Thymus (tissue), 11 donors: ENCODE measurements around the gene ANP32E. TPM values are rescaled to one million over a fixed set of nuclear protein-coding genes. Genes with fewer than 3 reads are reported as not detected.

ENCODE experiments used
- DNase-seq, 9 donors: peaks; one replicate each; pipeline ENCODE4 v3.0.0-alpha.2; 2013; ENCODE audit warnings: low spot score in 9 of 9, low read depth in 6 of 9, missing footprints in 1 of 9
- H3K27ac ChIP-seq, 2 donors: one replicate each; pipeline ENCODE4 v1.5.1; 2013; ENCODE audit warnings: control low read depth in 1 of 2, low read depth in 1 of 2, low read length in 1 of 2, mild to moderate bottlenecking in 1 of 2, moderate library complexity in 1 of 2
- H3K27me3 ChIP-seq, 2 donors: one replicate each; pipeline ENCODE4 v1.5.1; 2013; ENCODE audit warnings: low read length in 1 of 2; ENCODE audit not compliant: control insufficient read depth in 2 of 2, insufficient read depth in 1 of 2
- H3K36me3 ChIP-seq, 2 donors: one replicate each; pipeline ENCODE4 v1.5.1; 2013; ENCODE audit warnings: low read length in 1 of 2, mild to moderate bottlenecking in 1 of 2, moderate library complexity in 1 of 2; ENCODE audit not compliant: control insufficient read depth in 2 of 2, insufficient read depth in 2 of 2
- H3K4me1 ChIP-seq, 2 donors: one replicate each; pipeline ENCODE4 v1.5.1; 2013; ENCODE audit warnings: low read length in 2 of 2; ENCODE audit not compliant: control insufficient read depth in 2 of 2, insufficient read depth in 2 of 2
- H3K4me3 ChIP-seq, 2 donors: one replicate each; pipeline ENCODE4 v1.5.1; 2013; ENCODE audit warnings: low read length in 2 of 2, control low read depth in 1 of 2, mild to moderate bottlenecking in 1 of 2
- H3K9me3 ChIP-seq, 2 donors: one replicate each; pipeline ENCODE4 v1.5.1; 2013; ENCODE audit warnings: low read length in 1 of 2, mild to moderate bottlenecking in 1 of 2; ENCODE audit not compliant: control insufficient read depth in 2 of 2, insufficient read depth in 1 of 2
- WGBS: extraction: QIAGEN DNeasy Blood & Tissue Kit; methylation state at CpG from one replicate; pipeline ENCODE4 v1.1.7; 2013; 5-methylcytosine and 5-hydroxymethylcytosine counted together
- polyA plus RNA-seq: library from polyadenylated mRNA; stranded (reverse); fragments of 200-250 nt; gene quantifications from one replicate; pipeline ENCODE4 v1.2.3, GENCODE V29; 2013
- total RNA-seq: library from RNA; stranded (reverse); fragments of 120-200 nt; gene quantifications from one replicate; pipeline ENCODE4 v1.2.4, GENCODE V29; 2013
- donor health status: healthy.

ANP32E gene
- total and polyA plus RNA-seq, 2 donors = 44.5 to 55.4 TPM

GRCh38 chr1:150271291-150271959 lies 35.5 kb upstream of the ANP32E start:
- H3K27me3 ChIP-seq = no peaks in the 10 kb centered on the region
- H3K36me3 ChIP-seq = peaks cover 9% of the 10 kb centered on the region in 2 donors
- 96% methylated on average over 7 of the region's 7 CpGs for WGBS
- no peak overlapping the region for H3K27ac ChIP-seq
- no peak for DNase-seq
- H3K4me1 ChIP-seq = peaks cover 8 to 27% of the 10 kb centered on the region in 2 donors
- H3K4me3 ChIP-seq = no peak overlapping the region
- H3K9me3 ChIP-seq = no peaks in the 10 kb centered on the region

- H3K4me1 ChIP-seq = peaks cover 8 to 27% of the 10 kb centered on the region in 2 donors
- H3K4me3 ChIP-seq = peak overlapping the region; percentile 85 to 94
- H3K36me3 ChIP-seq = peaks cover 28 to 29% of the 10 kb centered on the region in 2 donors
- H3K27ac ChIP-seq = peak overlapping the region in 1 of 2 donors; percentile 75
- no peak for DNase-seq
- WGBS = 23% methylated on average over 10 of the region's 10 CpGs
- H3K9me3 ChIP-seq = no peaks in the 10 kb centered on the region
- H3K27me3 ChIP-seq = no peaks in the 10 kb centered on the region
Measured at GRCh38 chr1:150269451-150269850, 33.5 kb upstream of the ANP32E start.

- no peaks in the 10 kb centered on the region for H3K27me3 ChIP-seq
- DNase-seq = peak; percentile 74 to 96 (median 91)
- WGBS = under 1% methylated on average over 49 of the region's 49 CpGs
- H3K27ac ChIP-seq = peak within 1 kb of the TSS; percentile 75 to 86
- peaks cover 30% of the 10 kb centered on the region in 2 donors for H3K36me3 ChIP-seq
- no peaks in the 10 kb centered on the region for H3K9me3 ChIP-seq
- peak within 1 kb of the TSS; percentile 85 to 94 for H3K4me3 ChIP-seq
- peaks cover 8 to 27% of the 10 kb centered on the region in 2 donors for H3K4me1 ChIP-seq
Measured at GRCh38 chr1:150268705-150269403, 32.9 kb upstream of the ANP32E start, which contains the start of gene APH1A. APH1A (minus strand) TSS chr1:150269016; CDS start chr1:150268810, 206 bp downstream.

- peaks cover 8 to 27% of the 10 kb centered on the region in 2 donors for H3K4me1 ChIP-seq
- peak overlapping the region; percentile 75 to 86 for H3K27ac ChIP-seq
- peak overlapping the region; percentile 85 to 94 for H3K4me3 ChIP-seq
- under 1% methylated on average over 21 of the region's 21 CpGs for WGBS
- peak in 3 of 9 donors; percentile 13 to 36 (median 14) for DNase-seq
- no peaks in the 10 kb centered on the region for H3K9me3 ChIP-seq
- no peaks in the 10 kb centered on the region for H3K27me3 ChIP-seq
- H3K36me3 ChIP-seq = peaks cover 30% of the 10 kb centered on the region in 2 donors
Measured at GRCh38 chr1:150268340-150268704, 32.4 kb upstream of the ANP32E start.

GRCh38 chr1:150267896-150268295 lies 32.0 kb upstream of the ANP32E start:
- no peak for DNase-seq
- Histone ChIP-seq H3K36me3 (peaks cover 30% of the 10 kb centered on the region in 2 donors), H3K4me3 (peak overlapping the region; percentile 85 to 94), H3K27ac (peak overlapping the region in 1 of 2 donors; percentile 86), H3K4me1 (peaks cover 8 to 26% of the 10 kb centered on the region in 2 donors), H3K9me3 (no peaks in the 10 kb centered on the region), H3K27me3 (no peaks in the 10 kb centered on the region)
- WGBS = 54% methylated on average over 6 of the region's 6 CpGs

GRCh38 chr1:150263549-150263948 lies 27.6 kb upstream of the ANP32E start:
- Histone ChIP-seq H3K4me3 (no peak overlapping the region), H3K27me3 (peaks cover 4 to 23% of the 10 kb centered on the region in 2 donors), H3K9me3 (no peaks in the 10 kb centered on the region), H3K27ac (no peak overlapping the region), H3K36me3 (peaks cover 30% of the 10 kb centered on the region in 2 donors), H3K4me1 (peaks cover 8 to 13% of the 10 kb centered on the region in 2 donors)
- DNase-seq = no peak
- 96% methylated on average over 6 of the region's 6 CpGs for WGBS

GRCh38 chr1:150262388-150263320 lies 26.7 kb upstream of the ANP32E start:
- Histone ChIP-seq H3K27me3 (peaks cover 4 to 32% of the 10 kb centered on the region in 2 donors), H3K4me3 (no peak overlapping the region), H3K27ac (no peak overlapping the region), H3K4me1 (peaks cover 4 to 11% of the 10 kb centered on the region in 2 donors), H3K9me3 (no peaks in the 10 kb centered on the region), H3K36me3 (peaks cover 30% of the 10 kb centered on the region in 2 donors)
- DNase-seq = no peak
- WGBS = 90% methylated on average over 6 of the region's 6 CpGs

GRCh38 chr1:150261367-150261766 lies 25.5 kb upstream of the ANP32E start:
- Histone ChIP-seq H3K9me3 (no peaks in the 10 kb centered on the region), H3K4me3 (no peak overlapping the region), H3K4me1 (peaks cover 0 to 10% of the 10 kb centered on the region in 2 donors), H3K27me3 (peaks cover 7 to 45% of the 10 kb centered on the region in 2 donors), H3K36me3 (peaks cover 21% of the 10 kb centered on the region in 2 donors), H3K27ac (no peak overlapping the region)
- WGBS = 93% methylated on average over 6 of the region's 6 CpGs
- DNase-seq = no peak
